Measurements from ENCODE around the gene SLC66A1. TPM values are rescaled to one million over a fixed set of nuclear protein-coding genes. Genes with fewer than 3 reads are reported as not detected.

The SLC66A1 gene
- total RNA-seq, 6 donors from 2014 or later, result 15.6 to 30.3 (median 24.3) TPM

- Histone ChIP-seq H3K4me1 (peaks cover 26 to 53% (median 28%) of the 10 kb centered on the region in 4 donors), H3K36me3 (peaks cover 10 to 20% (median 14%) of the 10 kb centered on the region in 4 donors), H3K4me3 (peak overlapping the region; percentile 89 to 98 (median 98)), H3K9me3 (no peaks in the 10 kb centered on the region), H3K27ac (peak overlapping the region; percentile 69 to 96 (median 92)), H3K27me3 (no peaks in the 10 kb centered on the region)
- TF ChIP-seq POLR2AphosphoS5 (IDR thresholded peaks at IDR 0.05) (no peak), POLR2A (IDR thresholded peaks at IDR 0.05) (no peak), EP300 (IDR thresholded peaks at IDR 0.05) (no peak)
- TF ChIP-seq, protein P1, sequence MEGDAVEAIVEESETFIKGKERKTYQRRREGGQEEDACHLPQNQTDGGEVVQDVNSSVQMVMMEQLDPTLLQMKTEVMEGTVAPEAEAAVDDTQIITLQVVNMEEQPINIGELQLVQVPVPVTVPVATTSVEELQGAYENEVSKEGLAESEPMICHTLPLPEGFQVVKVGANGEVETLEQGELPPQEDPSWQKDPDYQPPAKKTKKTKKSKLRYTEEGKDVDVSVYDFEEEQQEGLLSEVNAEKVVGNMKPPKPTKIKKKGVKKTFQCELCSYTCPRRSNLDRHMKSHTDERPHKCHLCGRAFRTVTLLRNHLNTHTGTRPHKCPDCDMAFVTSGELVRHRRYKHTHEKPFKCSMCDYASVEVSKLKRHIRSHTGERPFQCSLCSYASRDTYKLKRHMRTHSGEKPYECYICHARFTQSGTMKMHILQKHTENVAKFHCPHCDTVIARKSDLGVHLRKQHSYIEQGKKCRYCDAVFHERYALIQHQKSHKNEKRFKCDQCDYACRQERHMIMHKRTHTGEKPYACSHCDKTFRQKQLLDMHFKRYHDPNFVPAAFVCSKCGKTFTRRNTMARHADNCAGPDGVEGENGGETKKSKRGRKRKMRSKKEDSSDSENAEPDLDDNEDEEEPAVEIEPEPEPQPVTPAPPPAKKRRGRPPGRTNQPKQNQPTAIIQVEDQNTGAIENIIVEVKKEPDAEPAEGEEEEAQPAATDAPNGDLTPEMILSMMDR (IDR thresholded peaks at IDR 0.05), result no peak
- WGBS, 2 donors, result 1 to 5% methylated on average over 7 to 28 of the region's 29 CpGs
- ATAC-seq (ENCODE audit: low FRiP score in 2 of 2) (peak in 1 of 2 donors; percentile 1), DNase-seq (no peak)
Measured at GRCh38 chr1:19311503-19311930, 609 bp upstream of the SLC66A1 start.

- Histone ChIP-seq H3K4me1 (peaks cover 26 to 54% (median 28%) of the 10 kb centered on the region in 4 donors), H3K9me3 (no peaks in the 10 kb centered on the region), H3K36me3 (peaks cover 0 to 12% (median 6%) of the 10 kb centered on the region in 4 donors), H3K27ac (peak overlapping the region; percentile 90 to 96 (median 92)), H3K4me3 (peak overlapping the region; percentile 85 to 98 (median 98)), H3K27me3 (no peaks in the 10 kb centered on the region)
- TF ChIP-seq POLR2AphosphoS5 (IDR thresholded peaks at IDR 0.05) (no peak), EP300 (IDR thresholded peaks at IDR 0.05) (no peak), POLR2A (IDR thresholded peaks at IDR 0.05) (no peak)
- TF ChIP-seq, protein P1 (IDR thresholded peaks at IDR 0.05), result no peak
- ATAC-seq (ENCODE audit: low FRiP score in 2 of 2) (peak in 1 of 2 donors; percentile 62), DNase-seq (no peak)
- 43 to 51% methylated on average over 14 to 20 of the region's 20 CpGs for WGBS, 2 donors
Measured at GRCh38 chr1:19312782-19313635, 883 bp downstream of the SLC66A1 start.

DNA sequence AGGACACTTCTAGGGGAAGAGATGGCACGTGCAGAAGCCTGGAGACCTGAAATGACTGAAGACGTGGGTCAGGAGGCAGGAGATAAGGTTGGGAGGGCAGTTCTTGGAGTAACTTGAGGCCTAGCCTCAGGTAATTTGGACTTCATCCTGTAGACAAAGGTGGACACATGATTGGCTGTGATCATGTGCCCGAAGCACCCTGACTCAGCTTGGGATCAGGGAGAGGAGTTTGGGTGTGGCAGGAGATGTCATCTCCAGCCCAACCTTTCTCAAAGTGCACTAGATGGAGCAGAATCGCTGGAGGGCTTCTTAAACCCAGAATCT, 1.5 kb downstream of the SLC66A1 start:
- 93 to 94% methylated on average over 4 of the region's 4 CpGs for WGBS, 2 donors
- peak overlapping the region in 1 of 4 donors; percentile 98 for H3K4me3 ChIP-seq
- H3K27ac ChIP-seq, result no peak overlapping the region
- H3K4me1 ChIP-seq, result peaks cover 26 to 54% (median 28%) of the 10 kb centered on the region in 4 donors
- no peaks in the 10 kb centered on the region for H3K27me3 ChIP-seq
- peaks cover 0 to 12% (median 6%) of the 10 kb centered on the region in 4 donors for H3K36me3 ChIP-seq
- TF ChIP-seq EP300 (IDR thresholded peaks at IDR 0.05), result no peak
- no peak for TF ChIP-seq POLR2A (IDR thresholded peaks at IDR 0.05)
- no peak for TF ChIP-seq POLR2AphosphoS5 (IDR thresholded peaks at IDR 0.05)
- TF ChIP-seq, protein P1 (IDR thresholded peaks at IDR 0.05), result no peak
- no peaks in the 10 kb centered on the region for H3K9me3 ChIP-seq
- DNase-seq, result no peak
- ATAC-seq (ENCODE audit: low FRiP score in 2 of 2), result no peak

- ATAC-seq (ENCODE audit: low FRiP score in 2 of 2) (no peak), DNase-seq (no peak)
- Histone ChIP-seq H3K4me3 (no peak overlapping the region), H3K36me3 (peaks cover 0 to 15% (median 7%) of the 10 kb centered on the region in 4 donors), H3K9me3 (no peaks in the 10 kb centered on the region), H3K27me3 (no peaks in the 10 kb centered on the region), H3K27ac (no peak overlapping the region), H3K4me1 (peaks cover 26 to 54% (median 28%) of the 10 kb centered on the region in 4 donors)
- TF ChIP-seq POLR2A (IDR thresholded peaks at IDR 0.05), result no peak
- TF ChIP-seq, protein P1 (IDR thresholded peaks at IDR 0.05), result no peak
- no peak for TF ChIP-seq POLR2AphosphoS5 (IDR thresholded peaks at IDR 0.05)
- no peak for TF ChIP-seq EP300 (IDR thresholded peaks at IDR 0.05)
- WGBS, 2 donors, result 77 to 85% methylated on average over 8 to 10 of the region's 10 CpGs
Measured at GRCh38 chr1:19313961-19314882, 2.1 kb downstream of the SLC66A1 start.
